Dermis microvascular lymphatic vessel endothelial cell (primary cell): ENCODE data around the gene ANKRD53. TPM values are rescaled to one million over a fixed set of nuclear protein-coding genes. Genes with fewer than 3 reads are reported as not detected.
A peak's percentile ranks its signal among the peaks of the same experiment; 100 is the strongest.

Experiments used
- DNase-seq, 2 donors: peaks; one replicate each; pipeline versions ENCODE4 v3.0.0 to v3.0.0-alpha.2; 2010; ENCODE audit warnings: low read depth in 2 of 2
- total RNA-seq: library from RNA; depleted of rRNA; stranded (reverse); fragments of >200 nt; gene quantifications from 2 replicates; pipeline ENCODE4 v1.2.1, GENCODE V29; 2014

Gene ANKRD53
- total RNA-seq, 1 donor from 2014 or later, result 0.13 TPM

DNA sequence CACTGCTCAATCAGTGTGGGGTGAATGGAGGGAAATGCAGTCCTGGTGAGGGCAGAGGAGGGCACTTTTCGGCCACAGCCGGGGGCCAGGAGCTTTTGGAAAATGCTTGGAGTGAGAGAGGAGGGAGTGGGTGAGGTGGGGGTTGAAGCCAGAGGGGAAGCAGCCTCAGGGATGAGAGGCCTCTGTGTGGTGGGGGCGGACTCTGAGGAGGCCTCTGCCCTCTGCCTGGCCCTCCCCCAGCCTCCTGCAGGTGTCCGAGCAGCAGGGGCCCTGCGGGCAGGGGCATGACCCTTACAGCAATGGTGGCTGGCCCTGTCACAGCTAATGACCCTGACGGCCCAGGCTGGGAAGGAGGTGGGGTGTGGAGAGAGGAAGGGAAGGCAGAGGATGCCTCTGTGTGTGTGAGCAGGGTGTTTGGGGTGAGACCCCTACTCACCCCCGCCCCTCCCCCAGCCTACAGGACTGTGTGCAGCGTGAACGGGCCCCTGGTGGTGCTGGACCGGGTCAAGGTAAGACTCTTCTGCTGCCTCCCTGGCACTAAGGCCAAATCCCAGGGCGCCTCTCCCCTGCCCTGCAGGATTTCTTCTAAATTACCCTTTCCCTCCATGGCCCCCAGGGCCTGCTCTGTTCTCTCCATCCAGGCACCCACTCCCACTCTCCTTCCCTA is 35.1 kb upstream of the ANKRD53 start:
- no peak for DNase-seq

- no peak for DNase-seq
Observed at GRCh38 chr2:70944111-70944690, 34.2 kb upstream of the ANKRD53 start.

DNA sequence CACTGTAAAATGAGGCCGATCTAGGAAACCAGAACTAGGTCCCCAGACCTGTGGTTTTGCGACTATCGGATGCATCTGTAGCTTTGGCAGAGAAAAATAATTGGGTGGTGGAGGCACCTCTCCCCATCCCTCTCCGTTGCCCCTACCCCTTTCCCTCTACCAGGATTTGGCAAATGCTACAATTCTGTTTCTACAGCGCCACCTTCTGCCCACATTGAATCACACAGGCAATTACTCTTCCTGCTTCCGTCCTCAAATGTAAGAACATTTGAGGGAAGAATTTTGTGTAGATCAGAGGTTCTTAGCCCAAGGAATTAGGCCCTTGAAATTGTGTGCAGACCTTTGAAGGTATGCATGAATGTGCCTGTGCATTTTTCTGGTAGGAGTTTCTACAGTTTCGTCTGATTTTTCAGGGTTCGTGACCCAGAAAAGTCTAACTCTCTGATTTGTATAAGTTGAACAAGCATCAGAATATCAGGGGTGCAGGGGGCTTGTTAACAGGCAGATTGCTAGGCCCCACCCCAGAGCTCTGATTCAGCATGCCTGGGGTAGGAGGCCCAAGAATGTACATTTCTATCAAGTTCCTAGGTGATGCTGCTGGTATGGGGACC is 31.5 kb upstream of the ANKRD53 start:
- peak; percentile 45 to 65 for DNase-seq

DNA sequence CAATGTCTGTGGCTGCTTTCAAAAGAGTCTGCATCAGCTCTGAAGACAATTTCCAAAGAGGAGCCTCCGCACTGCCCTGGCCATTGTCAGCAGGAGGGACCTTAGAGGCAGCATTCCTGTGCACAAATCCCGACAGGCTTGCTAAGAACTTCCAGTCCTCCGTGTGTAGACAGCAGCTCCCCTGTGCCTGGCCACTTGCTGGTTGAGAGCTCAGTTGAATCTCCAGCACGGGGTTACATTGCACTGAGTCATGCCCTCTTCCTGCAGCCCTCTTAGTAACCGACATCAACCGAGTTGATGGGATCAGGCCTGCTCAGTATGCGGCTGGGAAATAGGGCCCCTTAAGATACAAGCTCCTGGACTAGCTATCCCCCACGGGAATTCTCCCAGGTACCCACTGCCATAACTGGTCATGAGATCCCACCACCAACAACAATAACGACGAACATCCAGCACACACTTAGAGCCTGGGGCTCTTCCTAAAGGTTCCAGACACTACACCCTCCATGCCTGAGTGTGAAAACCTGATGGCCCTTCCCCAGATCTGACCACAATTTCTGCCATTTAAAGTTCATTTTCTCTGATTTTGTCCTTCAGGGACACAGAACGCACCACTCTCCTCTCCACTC is 30.8 kb upstream of the ANKRD53 start:
- peak in 1 of 2 donors; percentile 68 for DNase-seq

- peak; percentile 35 to 72 for DNase-seq
Observed at GRCh38 chr2:70948337-70949003, 30.0 kb upstream of the ANKRD53 start.

GRCh38 chr2:70949086-70949485 is 29.3 kb upstream of the ANKRD53 start:
- DNase-seq, result no peak

DNA sequence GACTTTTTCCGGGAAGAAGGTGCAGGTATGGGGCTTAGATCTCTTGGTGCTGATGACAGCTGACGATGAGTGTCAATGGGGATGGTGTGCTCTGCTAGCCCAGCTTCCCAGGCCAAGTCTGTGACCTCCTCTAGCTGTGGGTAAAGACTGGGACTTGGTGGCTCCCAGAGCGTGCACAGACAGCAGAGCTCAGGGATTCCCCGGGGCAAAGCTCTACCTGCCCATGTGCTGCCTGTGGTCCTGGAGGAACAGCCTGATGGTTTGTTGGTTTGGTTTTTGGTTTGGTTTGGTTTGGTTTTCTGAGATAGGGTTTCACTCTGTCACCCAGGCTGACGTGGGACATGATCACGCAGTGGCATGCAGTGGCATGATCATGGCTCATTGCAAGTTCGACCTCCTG is 23.5 kb upstream of the ANKRD53 start:
- no peak for DNase-seq

- no peak for DNase-seq
Observed at GRCh38 chr2:70956141-70956540, 22.3 kb upstream of the ANKRD53 start.

DNA sequence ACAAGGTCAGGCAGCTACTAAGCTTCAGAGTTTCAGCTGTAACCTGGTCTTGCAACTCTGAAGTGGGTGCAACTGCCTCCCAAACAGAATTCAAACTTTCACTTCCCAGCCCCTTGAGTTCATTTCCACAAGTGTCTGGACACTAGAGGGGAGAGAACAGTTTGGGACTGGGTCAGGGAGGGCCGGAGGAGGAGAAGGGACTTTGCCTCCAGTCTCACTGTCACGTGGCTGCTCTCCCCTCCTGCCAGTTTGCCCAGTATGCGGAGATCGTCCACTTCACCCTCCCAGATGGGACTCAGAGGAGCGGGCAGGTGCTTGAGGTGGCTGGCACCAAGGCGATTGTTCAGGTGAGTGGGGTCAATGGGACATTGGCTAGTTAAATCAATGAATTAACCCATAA is 20.6 kb upstream of the ANKRD53 start:
- DNase-seq, result no peak

- DNase-seq, result no peak
Observed at GRCh38 chr2:70958759-70959158, 19.7 kb upstream of the ANKRD53 start.

DNA sequence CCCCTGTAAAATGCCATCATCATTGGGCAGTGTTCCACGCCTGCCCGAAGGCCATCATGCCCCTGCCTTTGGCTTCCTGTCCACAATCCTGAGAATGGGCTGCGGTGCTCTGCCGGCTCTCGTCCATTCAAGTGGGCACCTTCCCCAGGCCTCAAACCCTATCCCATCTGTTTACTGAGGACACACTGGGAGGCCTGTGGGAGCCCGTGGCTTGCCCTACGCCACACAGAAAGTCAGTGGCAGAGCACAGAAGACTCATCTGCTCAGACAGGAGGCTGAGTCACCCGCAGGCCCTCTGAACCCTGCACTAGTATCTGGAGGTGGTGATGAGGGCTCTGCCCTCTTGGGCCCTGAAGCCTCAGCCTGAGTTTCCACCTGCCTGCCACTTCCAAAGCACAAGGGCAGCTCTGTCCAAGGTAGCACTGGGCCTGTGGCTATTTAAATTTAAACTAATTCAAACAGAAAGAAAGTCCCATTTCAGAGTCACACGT is 19.1 kb upstream of the ANKRD53 start:
- no peak for DNase-seq

DNA sequence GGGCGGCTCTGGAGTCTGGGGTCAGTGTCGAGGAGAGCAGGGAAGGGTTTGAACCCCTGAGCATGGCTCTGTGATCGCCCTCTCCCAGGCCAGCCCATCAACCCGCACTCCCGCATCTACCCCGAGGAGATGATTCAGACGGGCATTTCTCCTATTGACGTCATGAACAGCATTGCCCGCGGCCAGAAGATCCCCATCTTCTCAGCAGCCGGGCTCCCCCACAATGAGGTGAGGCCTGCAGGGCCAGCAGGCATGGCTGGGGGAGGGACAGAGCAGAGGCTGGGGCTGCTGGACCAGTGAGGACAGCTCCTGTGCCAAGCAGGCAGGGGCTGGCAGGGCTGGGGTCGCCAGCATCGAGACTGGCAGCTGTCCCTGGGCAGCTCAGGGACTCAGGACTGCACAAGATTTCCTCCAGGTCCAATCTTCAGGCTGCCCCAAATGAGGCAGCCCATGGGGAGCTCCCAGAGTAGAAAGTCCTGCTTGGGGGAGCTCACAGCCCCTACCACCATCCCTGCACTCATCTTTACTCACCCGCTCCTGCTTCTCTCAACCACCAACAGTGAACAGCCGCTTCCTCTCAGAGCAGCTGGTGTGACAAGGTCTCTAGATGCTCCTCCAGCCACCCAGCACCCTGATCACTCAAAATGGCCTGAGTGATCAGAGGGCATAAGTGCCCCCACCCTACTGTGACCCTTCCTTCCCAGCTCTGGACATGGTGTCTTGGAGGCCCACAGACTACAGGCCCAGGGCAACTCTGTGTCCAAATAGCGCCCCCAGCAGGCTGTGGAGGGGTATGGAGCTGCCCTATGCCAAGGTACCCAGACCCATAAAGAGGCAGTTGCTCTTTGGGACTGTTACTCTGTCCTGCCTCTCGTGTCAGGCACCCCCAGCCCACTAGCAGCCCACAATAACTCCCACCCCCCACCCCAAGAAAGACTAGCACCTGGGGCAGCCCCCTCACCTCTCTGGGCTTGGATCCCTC is 18.3 kb upstream of the ANKRD53 start:
- no peak for DNase-seq

GRCh38 chr2:70960833-70961647 is 17.4 kb upstream of the ANKRD53 start:
- DNase-seq, result no peak

DNA sequence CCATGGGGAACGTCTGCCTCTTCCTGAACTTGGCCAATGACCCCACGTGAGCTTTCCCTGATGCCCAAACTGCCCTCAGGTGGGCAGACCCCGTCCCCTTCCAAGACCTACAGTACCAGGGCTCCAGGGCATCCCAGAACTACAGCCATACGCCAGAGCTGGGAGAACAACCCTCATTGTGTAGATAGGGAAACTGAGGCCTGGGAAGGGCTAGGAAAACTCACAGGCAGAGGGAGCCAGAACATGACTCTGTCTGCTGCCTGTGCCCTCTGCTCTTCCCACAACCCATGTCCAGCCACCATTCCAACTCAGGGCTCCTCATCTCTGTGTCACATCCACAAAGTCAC is 16.8 kb upstream of the ANKRD53 start:
- no peak for DNase-seq

- no peak for DNase-seq
Observed at GRCh38 chr2:70962211-70962884, 16.1 kb upstream of the ANKRD53 start.

GRCh38 chr2:70962885-70963878 is 15.2 kb upstream of the ANKRD53 start:
- no peak for DNase-seq

- DNase-seq, result no peak
Observed at GRCh38 chr2:70964133-70964532, 14.3 kb upstream of the ANKRD53 start.
